Activated naive CD8-positive, alpha-beta T cell treated with anti-CD3 and anti-CD28 coated beads, Interleukin-2, amount 50 U/mL, for 24 hours (primary cell): ENCODE measurements around the gene PHC2.
"Not testable (repeated sequence)": the region's sequence is repeated elsewhere in the genome, so short reads cannot be mapped to it uniquely, and the experiment has no call there.

Experiments used
- ATAC-seq: fragments of 150-1000 bp; cut with Tn5 transposase; one replicate; pipeline ENCODE4 v1.10.0; 2021
- DNase-seq: peaks from one replicate; pipeline ENCODE4 v3.0.0; 2021
- H3K27ac Mint-ChIP-seq: one replicate; pipeline ENCODE4 v1.8.0; 2021; ENCODE audit warnings: mild to moderate bottlenecking, mixed read lengths
- H3K27me3 Mint-ChIP-seq: one replicate; pipeline ENCODE4 v1.8.0; 2021; ENCODE audit warnings: mixed read lengths
- H3K36me3 Mint-ChIP-seq: one replicate; pipeline ENCODE4 v1.8.0; 2021; ENCODE audit warnings: low read depth, mixed read lengths
- H3K4me1 Mint-ChIP-seq: one replicate; pipeline ENCODE4 v1.8.0; 2021; ENCODE audit warnings: mixed read lengths
- H3K4me3 Mint-ChIP-seq: one replicate; pipeline ENCODE4 v1.8.0; 2021; ENCODE audit warnings: mild to moderate bottlenecking, moderate library complexity, mixed read lengths
- H3K9me3 Mint-ChIP-seq: one replicate; pipeline ENCODE4 v1.8.0; 2021; ENCODE audit warnings: mixed read lengths

Gene PHC2

GRCh38 chr1:33300673-33301072 is 130.2 kb downstream of the PHC2 start:
- Mint-ChIP-seq H3K4me3 (no peak overlapping the region), H3K4me1 (peaks cover 7% of the 10 kb centered on the region), H3K9me3 (no peaks in the 10 kb centered on the region), H3K27ac (no peak overlapping the region), H3K27me3 (no peaks in the 10 kb centered on the region), H3K36me3 (no peaks in the 10 kb centered on the region)
- DNase-seq (no peak), ATAC-seq (no peak)

GRCh38 chr1:33299461-33300155 is 131.3 kb downstream of the PHC2 start:
- H3K4me3 Mint-ChIP-seq, result no peak overlapping the region
- DNase-seq, result no peak
- H3K27ac Mint-ChIP-seq, result no peak overlapping the region
- no peaks in the 10 kb centered on the region for H3K9me3 Mint-ChIP-seq
- peaks cover 7% of the 10 kb centered on the region for H3K4me1 Mint-ChIP-seq
- ATAC-seq, result no peak
- no peaks in the 10 kb centered on the region for H3K36me3 Mint-ChIP-seq
- no peaks in the 10 kb centered on the region for H3K27me3 Mint-ChIP-seq

- Mint-ChIP-seq H3K4me3 (no peak overlapping the region), H3K4me1 (peaks cover 7% of the 10 kb centered on the region), H3K9me3 (no peaks in the 10 kb centered on the region), H3K36me3 (no peaks in the 10 kb centered on the region), H3K27me3 (no peaks in the 10 kb centered on the region), H3K27ac (no peak overlapping the region)
- DNase-seq (peak; percentile 73), ATAC-seq (peak; percentile 59)
Measured at GRCh38 chr1:33298623-33299277, 132.1 kb downstream of the PHC2 start.

- DNase-seq, result no peak
- H3K27me3 Mint-ChIP-seq, result no peaks in the 10 kb centered on the region
- no peak for ATAC-seq
- H3K36me3 Mint-ChIP-seq, result no peaks in the 10 kb centered on the region
- no peak overlapping the region for H3K27ac Mint-ChIP-seq
- H3K4me1 Mint-ChIP-seq, result peaks cover 7% of the 10 kb centered on the region
- no peak overlapping the region for H3K4me3 Mint-ChIP-seq
- no peaks in the 10 kb centered on the region for H3K9me3 Mint-ChIP-seq
Measured at GRCh38 chr1:33297911-33298622, 132.8 kb downstream of the PHC2 start.

- H3K36me3 Mint-ChIP-seq, result no peaks in the 10 kb centered on the region
- no peak overlapping the region for H3K27ac Mint-ChIP-seq
- no peaks in the 10 kb centered on the region for H3K27me3 Mint-ChIP-seq
- no peaks in the 10 kb centered on the region for H3K9me3 Mint-ChIP-seq
- ATAC-seq (no peak), DNase-seq (no peak)
- no peaks in the 10 kb centered on the region for H3K4me1 Mint-ChIP-seq
- H3K4me3 Mint-ChIP-seq, result no peak overlapping the region
Measured at GRCh38 chr1:33296824-33297223, 134.1 kb downstream of the PHC2 start.

GRCh38 chr1:33296082-33296458 is 134.8 kb downstream of the PHC2 start:
- Mint-ChIP-seq H3K36me3 (no peaks in the 10 kb centered on the region), H3K9me3 (no peaks in the 10 kb centered on the region), H3K4me3 (no peak overlapping the region), H3K4me1 (no peaks in the 10 kb centered on the region), H3K27me3 (no peaks in the 10 kb centered on the region), H3K27ac (no peak overlapping the region)
- DNase-seq (no peak), ATAC-seq (no peak)

GRCh38 chr1:33295450-33296081 is 135.3 kb downstream of the PHC2 start:
- no peaks in the 10 kb centered on the region for H3K27me3 Mint-ChIP-seq
- H3K9me3 Mint-ChIP-seq, result no peaks in the 10 kb centered on the region
- no peak overlapping the region for H3K4me3 Mint-ChIP-seq
- DNase-seq (peak; percentile 89), ATAC-seq (peak; percentile 85)
- H3K27ac Mint-ChIP-seq, result no peak overlapping the region
- no peaks in the 10 kb centered on the region for H3K4me1 Mint-ChIP-seq
- no peaks in the 10 kb centered on the region for H3K36me3 Mint-ChIP-seq

GRCh38 chr1:33295023-33295422 is 135.9 kb downstream of the PHC2 start:
- H3K36me3 Mint-ChIP-seq, result no peaks in the 10 kb centered on the region

GRCh38 chr1:33294071-33295010 is 136.6 kb downstream of the PHC2 start:
- no peaks in the 10 kb centered on the region for H3K27me3 Mint-ChIP-seq
- no peak for ATAC-seq

More at GRCh38 chr1:33295023-33295422, 135.9 kb downstream of the PHC2 start:
- Mint-ChIP-seq H3K27ac (no peak overlapping the region), H3K4me1 (no peaks in the 10 kb centered on the region), H3K4me3 (no peak overlapping the region), H3K27me3 (no peaks in the 10 kb centered on the region), H3K9me3 (no peaks in the 10 kb centered on the region)
- DNase-seq (no peak), ATAC-seq (no peak)

GRCh38 chr1:33292726-33293340 is 138.1 kb downstream of the PHC2 start:
- no peak overlapping the region for H3K4me3 Mint-ChIP-seq
- no peak for ATAC-seq
- no peak overlapping the region for H3K27ac Mint-ChIP-seq

More at GRCh38 chr1:33294071-33295010, 136.6 kb downstream of the PHC2 start:
- no peak for DNase-seq
- Mint-ChIP-seq H3K4me3 (no peak overlapping the region), H3K4me1 (no peaks in the 10 kb centered on the region), H3K27ac (no peak overlapping the region), H3K36me3 (peaks cover 3% of the 10 kb centered on the region), H3K9me3 (no peaks in the 10 kb centered on the region)

GRCh38 chr1:33290615-33291014 is 140.3 kb downstream of the PHC2 start:
- not testable (repeated sequence) for H3K4me3 Mint-ChIP-seq, H3K27me3 Mint-ChIP-seq, H3K36me3 Mint-ChIP-seq, ATAC-seq, H3K27ac Mint-ChIP-seq, DNase-seq, H3K9me3 Mint-ChIP-seq, H3K4me1 Mint-ChIP-seq

More at GRCh38 chr1:33292726-33293340, 138.1 kb downstream of the PHC2 start:
- DNase-seq, result no peak
- H3K9me3 Mint-ChIP-seq, result no peaks in the 10 kb centered on the region
- no peaks in the 10 kb centered on the region for H3K4me1 Mint-ChIP-seq
- peaks cover 3% of the 10 kb centered on the region for H3K36me3 Mint-ChIP-seq
- H3K27me3 Mint-ChIP-seq, result no peaks in the 10 kb centered on the region

- H3K9me3 Mint-ChIP-seq, result no peaks in the 10 kb centered on the region
- H3K36me3 Mint-ChIP-seq, result peaks cover 8% of the 10 kb centered on the region
- no peaks in the 10 kb centered on the region for H3K4me1 Mint-ChIP-seq
- ATAC-seq, result no peak
- no peak for DNase-seq
- no peak overlapping the region for H3K27ac Mint-ChIP-seq
- H3K27me3 Mint-ChIP-seq, result no peaks in the 10 kb centered on the region
- no peak overlapping the region for H3K4me3 Mint-ChIP-seq
Measured at GRCh38 chr1:33289858-33290154, 141.1 kb downstream of the PHC2 start.

GRCh38 chr1:33288976-33289857 is 141.7 kb downstream of the PHC2 start:
- Mint-ChIP-seq H3K4me3 (no peak overlapping the region), H3K9me3 (no peaks in the 10 kb centered on the region), H3K4me1 (no peaks in the 10 kb centered on the region), H3K27ac (no peak overlapping the region), H3K36me3 (peaks cover 8% of the 10 kb centered on the region), H3K27me3 (no peaks in the 10 kb centered on the region)
- DNase-seq (no peak), ATAC-seq (no peak)
